T-helper 2 cell (primary cell): ENCODE data around the gene TYW3.

Experiments used
- DNase-seq, 5 experiments: peaks; one replicate each; pipeline versions ENCODE4 v3.0.0 to v3.0.0-alpha.2; 2012 to 2022

The TYW3 gene

DNA sequence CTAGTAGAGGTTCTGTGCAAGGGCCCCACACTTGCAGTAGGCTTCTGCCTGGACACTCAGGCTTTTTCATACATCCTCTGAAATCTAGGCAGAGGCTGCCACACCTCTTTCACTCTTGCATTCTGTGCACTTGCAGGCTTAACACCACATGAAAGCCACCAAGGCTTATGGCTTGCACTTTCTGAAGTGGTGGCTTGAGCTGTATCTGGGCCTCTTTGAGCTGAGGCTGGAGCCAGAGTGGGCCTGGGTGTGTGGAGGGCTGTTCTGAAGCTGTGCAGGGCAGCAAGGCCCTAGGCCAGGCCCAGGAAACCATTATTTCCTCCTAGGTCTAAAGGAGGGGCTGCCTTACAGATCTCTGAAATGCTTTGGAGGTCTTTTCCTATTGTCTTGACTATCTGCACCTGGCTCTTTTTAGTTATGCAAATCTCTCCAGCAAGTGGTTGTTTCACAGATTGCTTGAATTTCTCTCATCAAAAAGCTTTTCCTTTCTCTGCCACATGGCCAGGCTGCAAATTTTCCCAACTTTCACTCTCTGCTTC lies 66.2 kb downstream of the TYW3 start:
- DNase-seq = no peak

DNA sequence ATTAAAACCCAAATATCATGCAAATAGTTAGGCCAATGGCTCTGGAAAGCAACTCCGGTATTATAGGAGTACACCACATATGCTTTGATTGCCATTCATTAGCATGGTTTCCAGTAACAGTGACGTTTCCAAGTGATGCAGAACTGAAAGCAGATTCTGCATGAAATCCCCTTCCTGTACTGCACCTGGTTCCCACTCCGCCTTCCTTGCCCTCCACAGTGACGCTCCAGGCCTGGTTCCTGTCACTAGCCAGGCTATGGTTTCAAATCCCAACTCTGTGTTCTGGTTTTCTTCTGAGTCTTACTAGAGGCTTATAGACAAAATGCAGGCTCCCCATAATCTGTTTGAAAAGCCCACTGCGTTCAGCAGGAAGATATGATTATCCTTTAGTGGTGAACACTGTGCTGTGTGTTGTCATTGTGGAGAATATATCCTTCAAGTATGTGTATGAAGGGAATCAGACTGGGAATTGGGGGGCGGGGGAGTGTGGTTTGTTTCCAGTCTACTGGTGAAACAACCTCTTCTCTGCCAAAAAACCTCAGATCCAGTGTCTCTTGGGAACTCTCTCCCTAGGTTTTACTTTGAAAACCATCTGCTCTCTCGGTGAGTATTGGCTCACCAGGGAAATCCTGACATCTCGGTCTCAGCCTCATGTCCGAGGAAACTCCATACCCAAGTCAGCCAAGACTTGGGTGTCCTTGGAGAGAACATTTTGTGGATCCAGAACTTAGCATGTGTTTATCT lies 78.7 kb downstream of the TYW3 start:
- DNase-seq = no peak

DNA sequence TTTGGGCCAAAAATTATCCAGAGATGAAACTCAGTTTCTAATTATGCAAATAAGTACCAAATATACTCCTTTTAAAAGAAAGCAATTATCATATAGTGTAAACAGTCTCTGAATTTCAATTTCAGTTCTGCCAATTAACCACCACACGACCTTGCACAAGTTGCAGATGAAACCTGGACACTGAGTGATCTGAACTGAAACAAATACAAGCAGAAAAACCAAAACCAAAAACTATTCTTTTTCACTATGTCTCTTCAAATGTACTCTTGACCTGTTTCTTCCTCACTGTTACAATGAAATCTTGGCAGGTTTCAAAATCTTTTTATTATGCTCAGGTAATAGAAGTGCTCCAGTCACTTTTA lies 79.2 kb downstream of the TYW3 start:
- no peak for DNase-seq
